Stimulated activated CD8-positive, alpha-beta memory T cell treated with anti-CD3 and anti-CD28 coated beads, Interleukin-7, amount 100 ng/mL, for 4 hours (primary cell): Measurements from ENCODE around the gene PDE4D.
A peak's percentile ranks its signal among the peaks of the same experiment; 100 is the strongest.

Experiments used
- DNase-seq, 2 donors: peaks; one replicate each; pipeline ENCODE4 v3.0.0-alpha.2; 2020; ENCODE audit warnings: low read depth in 2 of 2

PDE4D gene

DNA sequence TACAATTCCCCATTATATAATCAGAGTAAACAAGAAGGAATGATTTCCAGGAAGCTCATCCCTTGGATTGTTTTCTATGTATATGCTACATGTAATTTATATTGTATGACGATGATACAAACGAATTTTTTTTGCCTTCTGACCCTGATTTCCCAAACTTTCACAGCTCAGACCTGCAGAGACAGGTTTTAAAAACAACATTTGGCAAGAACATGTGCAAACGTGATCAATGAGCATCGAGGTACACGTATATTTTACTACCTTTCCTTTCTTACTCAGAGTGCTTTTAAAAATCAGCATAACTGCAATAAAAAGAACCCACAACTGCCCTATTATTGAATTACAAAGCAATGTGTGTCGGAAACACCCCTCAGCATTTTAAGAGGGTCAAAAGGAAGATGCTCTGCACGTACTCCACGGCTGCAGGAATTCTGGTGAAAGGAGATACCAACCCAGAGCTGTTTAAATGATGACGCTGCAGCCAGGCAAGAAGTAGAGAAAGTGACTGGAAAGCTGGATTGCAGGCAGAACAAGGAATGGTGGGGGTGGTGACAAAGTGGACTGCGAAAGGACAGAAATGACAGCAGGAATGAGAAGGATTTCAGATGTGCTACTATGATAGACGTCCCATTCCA is 777.2 kb downstream of the PDE4D start:
- no peak for DNase-seq

DNA sequence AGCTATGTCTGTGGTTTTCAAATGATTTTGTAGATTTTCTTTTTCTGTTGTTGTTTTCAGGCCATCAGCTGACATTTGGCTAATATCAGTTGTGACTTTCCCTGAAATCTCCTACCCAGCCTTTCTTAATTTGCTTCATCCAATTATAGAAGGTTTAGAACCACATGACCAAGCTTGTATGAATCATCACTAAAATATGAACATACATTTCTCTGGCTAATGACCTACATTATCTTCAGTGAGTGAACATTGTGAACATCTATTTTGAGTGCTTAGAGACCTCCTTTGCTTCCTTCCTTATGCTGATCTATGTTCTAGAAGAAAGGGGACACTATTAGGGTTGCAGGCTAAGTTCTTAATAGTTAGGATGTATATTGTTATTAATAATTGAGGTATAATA is 778.2 kb downstream of the PDE4D start:
- DNase-seq = no peak

DNA sequence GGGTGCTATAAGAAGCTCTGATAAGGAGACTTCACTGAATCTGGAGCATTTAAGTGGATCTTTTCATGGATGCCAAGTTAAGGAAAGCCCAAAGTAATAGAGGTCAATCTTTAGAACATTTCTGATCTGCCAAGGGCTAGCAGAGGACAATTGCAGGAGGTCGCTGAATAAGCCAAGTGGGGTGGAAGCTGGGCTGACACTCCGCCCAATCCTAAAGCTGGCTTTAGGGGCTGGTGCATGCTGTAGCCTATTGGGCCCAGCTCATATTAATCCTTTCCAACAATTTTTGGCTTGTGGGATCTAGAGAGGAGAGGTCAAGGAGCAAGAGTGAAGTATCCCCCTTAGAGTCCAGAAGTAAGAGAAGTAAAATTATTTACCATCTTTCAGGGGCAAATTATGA is 784.1 kb downstream of the PDE4D start:
- DNase-seq = no peak

DNA sequence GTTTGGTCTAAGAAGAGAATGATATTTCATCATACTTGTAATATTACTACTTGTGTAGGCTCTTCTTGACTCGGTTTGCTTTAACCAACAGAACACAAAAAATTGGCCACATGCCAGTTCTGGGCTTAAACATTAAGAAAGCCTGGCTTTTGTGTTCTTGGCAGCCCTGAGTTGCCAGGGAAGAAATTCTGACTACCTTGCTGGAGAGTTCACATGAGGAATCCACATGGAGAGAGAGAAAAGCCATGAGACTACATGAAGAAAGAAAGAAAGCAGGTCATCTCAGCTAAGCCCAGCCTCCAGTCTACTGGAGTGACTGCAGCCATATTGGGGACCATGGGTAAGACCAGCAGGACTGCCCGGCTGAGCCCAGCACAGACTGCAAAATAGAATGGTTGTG is 785.8 kb downstream of the PDE4D start:
- DNase-seq = no peak

DNA sequence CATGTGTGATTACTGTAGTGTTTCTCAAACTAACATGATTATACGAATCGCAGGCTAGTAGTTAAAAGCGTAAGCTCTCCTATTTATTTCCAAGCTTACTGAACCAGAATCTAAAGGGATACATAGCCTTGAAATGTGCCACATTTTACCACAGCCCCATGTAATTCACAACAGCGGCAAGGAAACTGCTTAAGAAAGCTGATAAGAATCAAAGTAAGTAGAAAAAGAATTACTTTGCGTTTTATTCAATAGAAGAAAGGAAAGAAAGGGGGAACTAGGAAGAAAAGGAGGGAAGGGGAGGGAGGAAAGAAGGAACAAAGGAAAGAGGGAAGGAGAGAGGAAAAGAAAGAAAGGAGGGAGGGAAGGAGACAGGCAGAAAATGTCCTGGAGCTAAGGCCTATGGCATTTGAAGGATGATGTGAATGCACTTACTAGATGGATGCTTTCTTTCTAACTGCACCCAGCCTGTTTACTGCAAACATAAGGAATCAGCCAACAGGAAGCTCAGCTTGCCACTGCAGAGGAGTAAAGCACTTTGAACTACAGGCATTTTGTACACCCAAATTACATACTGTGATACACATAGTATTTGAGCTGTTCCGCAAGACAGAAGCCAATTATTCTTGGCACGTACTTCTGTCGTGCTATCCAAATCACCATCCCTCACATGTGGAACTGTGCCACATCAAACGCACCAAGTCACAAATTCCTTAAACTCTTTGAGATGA is 789.0 kb downstream of the PDE4D start:
- no peak for DNase-seq

- no peak for DNase-seq
Observed at GRCh38 chr5:59103303-59103702, 790.2 kb downstream of the PDE4D start.

DNA sequence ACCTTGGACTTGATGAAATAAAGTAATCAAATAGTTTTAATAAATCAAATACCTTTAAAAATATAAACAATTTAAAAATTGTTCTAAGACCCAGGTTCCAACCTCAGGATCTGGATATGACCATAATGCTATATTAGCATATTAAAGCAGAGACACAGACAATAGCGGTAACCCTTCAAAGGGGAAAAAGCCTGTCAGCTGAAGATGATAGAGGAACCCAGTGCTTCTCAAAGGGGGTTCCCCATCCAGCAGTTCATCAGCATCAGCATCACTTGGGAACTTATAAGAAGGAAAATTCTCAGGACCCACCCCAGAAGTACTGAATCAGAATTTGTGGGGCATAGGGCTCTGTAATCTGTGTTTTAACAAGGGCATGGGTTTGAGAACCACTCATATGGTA is 791.1 kb downstream of the PDE4D start:
- DNase-seq = no peak

DNA sequence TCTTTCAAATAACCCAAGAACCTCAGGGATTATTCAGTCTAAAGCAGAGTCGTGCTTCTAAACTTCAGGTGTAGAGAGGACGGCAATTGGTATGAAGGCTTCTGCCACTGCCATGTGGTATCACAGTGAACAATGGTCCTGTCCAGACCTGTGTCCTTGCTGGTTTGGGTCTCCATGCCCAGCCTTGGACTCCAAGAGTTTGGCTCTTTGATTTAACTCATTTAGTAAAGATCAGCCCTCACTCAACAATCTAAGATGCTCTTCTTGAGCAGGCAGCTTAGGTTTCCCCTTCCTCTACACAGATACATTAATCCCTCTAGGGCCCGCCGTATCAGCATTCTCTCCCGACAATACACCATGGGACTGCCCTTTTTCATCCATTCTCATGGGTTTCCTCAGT is 792.7 kb downstream of the PDE4D start:
- DNase-seq = no peak

GRCh38 chr5:59099995-59100345 is 793.6 kb downstream of the PDE4D start:
- DNase-seq = no peak

- peak; percentile 10 to 20 for DNase-seq
Observed at GRCh38 chr5:59099270-59099994, 794.1 kb downstream of the PDE4D start.

- DNase-seq = no peak
Observed at GRCh38 chr5:59098743-59099142, 794.8 kb downstream of the PDE4D start.

GRCh38 chr5:59097712-59098111 is 795.8 kb downstream of the PDE4D start:
- DNase-seq = no peak

DNA sequence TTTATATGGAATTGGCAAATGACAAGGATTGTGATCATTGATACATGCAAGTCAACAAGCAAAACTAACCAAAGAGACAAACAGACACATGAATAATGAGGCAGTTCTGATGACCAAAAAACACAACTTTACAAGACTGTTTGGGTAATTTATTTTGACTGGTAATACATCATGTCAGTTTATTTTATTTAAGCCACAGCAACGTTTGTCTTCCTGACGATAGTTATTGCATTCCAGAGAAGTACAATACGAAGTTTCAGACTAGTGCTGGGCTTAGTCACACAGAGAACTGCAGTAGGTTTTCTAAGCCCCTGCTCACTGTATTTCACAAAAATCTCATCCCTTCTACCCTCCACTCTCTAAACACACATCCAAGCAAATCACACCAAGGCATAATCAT is 796.4 kb downstream of the PDE4D start:
- no peak for DNase-seq

GRCh38 chr5:59095480-59095879 is 798.0 kb downstream of the PDE4D start:
- no peak for DNase-seq

DNA sequence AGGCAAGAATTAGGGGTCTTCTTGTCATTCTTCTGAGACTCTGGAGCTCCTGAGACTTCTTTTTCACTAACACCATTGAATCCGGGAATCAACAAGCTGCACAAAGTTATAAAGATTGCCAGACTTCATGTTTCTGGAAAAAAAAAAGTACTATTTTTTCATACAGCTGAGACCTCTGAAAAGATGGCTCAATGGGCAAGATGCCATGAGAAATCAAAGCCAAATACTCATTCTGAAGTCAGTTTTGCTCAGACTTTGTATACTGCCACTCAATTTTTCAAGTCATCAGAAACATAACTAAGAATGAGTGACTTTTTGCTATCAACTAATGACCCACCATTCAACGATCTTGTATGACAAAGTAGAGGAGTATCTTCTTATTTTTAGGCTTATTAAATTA is 798.7 kb downstream of the PDE4D start:
- no peak for DNase-seq

DNA sequence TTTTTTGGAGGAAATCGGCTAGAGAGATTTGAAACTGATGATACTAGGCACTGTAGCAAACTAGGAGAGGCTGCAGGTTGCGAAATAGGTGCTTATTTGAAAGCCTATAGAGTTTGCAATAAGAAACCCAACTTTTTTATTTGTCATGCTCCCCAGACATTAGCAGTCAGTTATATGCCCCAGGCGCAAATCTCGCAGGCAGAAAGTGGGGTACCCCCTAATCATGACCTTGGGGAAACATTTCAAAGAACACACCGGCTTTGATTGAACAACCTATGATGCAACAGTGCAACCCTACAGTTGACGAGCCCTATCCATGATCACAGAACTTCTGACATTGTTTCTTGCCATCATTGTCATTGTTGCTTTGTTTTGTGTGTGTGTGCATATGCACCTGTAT is 800.2 kb downstream of the PDE4D start:
- DNase-seq = no peak

DNA sequence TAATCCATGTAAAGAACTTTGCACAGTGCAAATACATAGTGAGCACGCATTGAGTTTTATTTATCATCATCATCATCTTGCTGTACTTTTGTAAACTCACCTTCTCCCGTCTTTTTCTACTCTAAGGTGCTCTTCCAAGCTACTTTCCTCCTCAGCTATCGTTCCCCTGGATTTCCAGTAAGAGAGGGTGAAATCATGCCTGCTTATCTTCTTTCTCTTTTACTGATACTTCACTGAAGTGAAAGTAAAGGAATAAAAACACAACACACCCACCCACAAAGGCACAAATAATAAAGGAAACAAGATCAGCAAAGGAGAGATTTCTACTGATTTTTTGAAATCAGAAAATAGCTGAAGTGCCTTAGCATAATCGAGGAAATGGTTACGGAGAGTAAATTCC is 800.8 kb downstream of the PDE4D start:
- no peak for DNase-seq

- DNase-seq = no peak
Observed at GRCh38 chr5:59091965-59092364, 801.6 kb downstream of the PDE4D start.

DNA sequence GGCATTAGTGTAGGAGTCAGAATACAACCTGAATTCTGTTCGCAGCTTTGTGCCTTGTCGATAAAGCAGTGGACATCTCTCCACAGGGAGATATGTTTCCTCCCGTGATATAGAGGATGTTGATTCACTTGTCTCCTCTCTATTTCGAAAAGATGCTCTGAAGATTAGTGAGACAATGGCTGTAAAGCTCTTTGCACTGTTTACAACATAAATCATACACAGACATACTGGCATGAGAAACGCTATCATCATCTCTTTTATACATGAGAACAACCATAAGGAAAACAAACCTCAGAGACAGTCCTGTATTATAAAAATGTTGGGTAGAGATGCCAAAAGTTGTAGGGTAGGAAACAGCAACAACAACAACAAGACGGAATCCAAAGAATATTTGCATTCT is 803.2 kb downstream of the PDE4D start:
- no peak for DNase-seq

GRCh38 chr5:59089767-59090166 is 803.8 kb downstream of the PDE4D start:
- DNase-seq = no peak

DNA sequence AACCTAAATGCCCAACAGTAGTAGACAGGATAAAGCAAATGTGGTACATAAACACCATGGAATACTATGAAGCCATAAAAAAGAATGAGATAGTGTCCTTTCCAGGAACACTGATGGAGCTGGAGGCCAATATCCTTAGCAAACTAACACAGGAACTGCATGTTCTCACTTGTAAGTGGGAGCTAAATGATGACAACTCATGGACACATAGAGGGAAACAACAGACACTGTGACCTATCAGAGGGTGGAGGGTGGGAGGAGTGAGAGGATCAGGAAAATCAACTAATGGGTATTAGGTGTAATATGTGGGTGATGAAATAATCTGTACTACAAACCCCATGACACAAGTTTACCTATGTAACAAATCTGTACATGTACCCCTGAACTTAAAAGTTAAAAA is 805.0 kb downstream of the PDE4D start:
- no peak for DNase-seq

- DNase-seq = no peak
Observed at GRCh38 chr5:59086024-59086423, 807.5 kb downstream of the PDE4D start.

- DNase-seq = no peak
Observed at GRCh38 chr5:59081693-59082092, 811.8 kb downstream of the PDE4D start.
